ENCODE results near the gene ATP11C.
"Not testable (repeated sequence)": the region's sequence is repeated elsewhere in the genome, so short reads cannot be mapped to it uniquely, and the experiment has no call there.

The ATP11C gene

GRCh38 chrX:139720979-139721378, 211.9 kb downstream of the ATP11C start:
- no peak for DNase-seq (ENCODE audit: low read depth)

- DNase-seq (ENCODE audit: low read depth) = no peak
Observed at GRCh38 chrX:139720136-139720535, 212.7 kb downstream of the ATP11C start.

- DNase-seq (ENCODE audit: low read depth) = no peak
Observed at GRCh38 chrX:139708067-139708466, 224.8 kb downstream of the ATP11C start, which contains the start of gene MCF2. Gene MCF2 (minus strand): TSS chrX:139708167. CDS start chrX:139651744, 56,423 bp downstream.

GRCh38 chrX:139702658-139703057, 230.2 kb downstream of the ATP11C start:
- DNase-seq (ENCODE audit: low read depth) = no peak

GRCh38 chrX:139692908-139693307, 239.9 kb downstream of the ATP11C start:
- DNase-seq (ENCODE audit: low read depth) = no peak

- DNase-seq (ENCODE audit: low read depth) = no peak
Observed at GRCh38 chrX:139692506-139692849, 240.4 kb downstream of the ATP11C start.

- no peak for DNase-seq (ENCODE audit: low read depth)
Observed at GRCh38 chrX:139691843-139692505, 240.9 kb downstream of the ATP11C start.

GRCh38 chrX:139691493-139691842, 241.4 kb downstream of the ATP11C start:
- DNase-seq (ENCODE audit: low read depth) = no peak

- not testable (repeated sequence) for DNase-seq (ENCODE audit: low read depth)
Observed at GRCh38 chrX:139685175-139685574, 247.7 kb downstream of the ATP11C start.

- DNase-seq (ENCODE audit: low read depth) = no peak
Observed at GRCh38 chrX:139680356-139680755, 252.5 kb downstream of the ATP11C start.

All from CMK (cell line).